ENCODE results near the gene FBXO31.
"Not testable (repeated sequence)": the region's sequence is repeated elsewhere in the genome, so short reads cannot be mapped to it uniquely, and the experiment has no call there.

FBXO31 gene

DNA sequence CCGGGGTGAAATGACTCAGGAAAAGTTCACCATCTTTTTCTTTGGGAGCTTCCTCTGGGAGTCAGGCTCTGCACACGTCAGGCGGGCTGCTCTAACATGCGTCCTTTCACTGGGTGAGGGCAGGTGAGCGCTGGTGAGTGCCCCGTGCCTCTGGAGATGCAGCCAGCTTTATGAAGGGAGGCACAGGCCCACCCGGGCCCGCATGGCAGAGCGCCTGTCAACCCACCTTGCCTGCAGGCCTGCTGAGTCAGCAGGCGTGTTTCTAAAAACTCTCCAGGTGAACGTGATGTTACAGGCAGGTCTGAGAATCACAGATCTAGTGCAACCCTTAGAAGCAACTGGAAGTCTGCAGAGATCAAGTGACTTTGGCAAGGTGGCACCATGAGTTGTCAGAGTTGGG is 27.0 kb upstream of the FBXO31 start:
- DNase-seq = no peak

- DNase-seq = no peak
These were observed 26.2 kb upstream of the FBXO31 start for GRCh38 chr16:87409781-87410180.

DNA sequence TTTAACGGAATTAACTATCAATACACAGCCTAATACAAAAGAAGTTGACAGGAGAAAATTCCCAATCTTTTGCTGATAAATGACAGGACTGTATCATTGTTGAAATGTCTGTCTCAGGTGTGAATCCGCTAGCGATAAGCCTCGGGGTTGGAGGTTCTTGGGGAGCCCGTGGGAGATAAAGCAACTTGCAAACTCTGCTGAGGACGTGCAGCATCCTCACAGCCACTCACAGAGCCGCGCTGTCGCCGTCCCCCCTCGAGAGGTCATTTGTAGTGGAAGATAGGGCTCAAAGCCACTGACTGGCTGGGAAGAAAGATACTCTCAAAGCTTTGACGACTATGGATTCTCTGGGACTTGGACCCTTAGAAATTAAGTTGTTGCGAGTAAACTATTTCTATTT is 25.6 kb upstream of the FBXO31 start:
- no peak for DNase-seq

DNA sequence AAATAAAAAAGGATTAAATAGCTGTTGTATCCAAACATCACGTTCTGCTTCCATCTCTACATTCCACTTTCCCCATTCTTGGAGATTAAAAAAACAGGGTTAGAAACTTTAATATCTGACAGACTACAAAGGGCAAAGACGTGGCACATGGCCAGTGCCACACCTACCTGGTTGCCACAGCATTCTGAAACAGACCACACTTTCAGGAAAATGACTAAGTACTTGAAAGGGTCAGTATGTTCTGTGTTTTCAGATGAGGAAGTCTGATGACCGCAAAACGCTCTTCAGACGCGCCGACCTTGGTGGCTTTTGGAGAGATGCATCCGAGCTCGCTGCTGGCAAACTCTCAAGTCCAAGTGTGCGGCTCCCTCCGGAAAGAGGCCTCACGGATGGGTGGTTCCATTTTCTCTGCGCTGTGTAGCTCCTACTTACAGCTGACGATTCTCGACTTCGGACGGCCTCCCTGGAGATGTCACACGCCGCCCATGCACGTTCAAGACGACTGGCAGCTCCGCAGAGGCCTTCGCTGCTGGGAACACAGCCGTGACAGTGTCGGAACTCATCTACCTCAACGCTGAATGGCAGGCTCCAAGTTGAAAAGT is 24.0 kb upstream of the FBXO31 start:
- peak; percentile 20 for DNase-seq

- no peak for DNase-seq
These were observed 23.0 kb upstream of the FBXO31 start for GRCh38 chr16:87406495-87407088.

DNA sequence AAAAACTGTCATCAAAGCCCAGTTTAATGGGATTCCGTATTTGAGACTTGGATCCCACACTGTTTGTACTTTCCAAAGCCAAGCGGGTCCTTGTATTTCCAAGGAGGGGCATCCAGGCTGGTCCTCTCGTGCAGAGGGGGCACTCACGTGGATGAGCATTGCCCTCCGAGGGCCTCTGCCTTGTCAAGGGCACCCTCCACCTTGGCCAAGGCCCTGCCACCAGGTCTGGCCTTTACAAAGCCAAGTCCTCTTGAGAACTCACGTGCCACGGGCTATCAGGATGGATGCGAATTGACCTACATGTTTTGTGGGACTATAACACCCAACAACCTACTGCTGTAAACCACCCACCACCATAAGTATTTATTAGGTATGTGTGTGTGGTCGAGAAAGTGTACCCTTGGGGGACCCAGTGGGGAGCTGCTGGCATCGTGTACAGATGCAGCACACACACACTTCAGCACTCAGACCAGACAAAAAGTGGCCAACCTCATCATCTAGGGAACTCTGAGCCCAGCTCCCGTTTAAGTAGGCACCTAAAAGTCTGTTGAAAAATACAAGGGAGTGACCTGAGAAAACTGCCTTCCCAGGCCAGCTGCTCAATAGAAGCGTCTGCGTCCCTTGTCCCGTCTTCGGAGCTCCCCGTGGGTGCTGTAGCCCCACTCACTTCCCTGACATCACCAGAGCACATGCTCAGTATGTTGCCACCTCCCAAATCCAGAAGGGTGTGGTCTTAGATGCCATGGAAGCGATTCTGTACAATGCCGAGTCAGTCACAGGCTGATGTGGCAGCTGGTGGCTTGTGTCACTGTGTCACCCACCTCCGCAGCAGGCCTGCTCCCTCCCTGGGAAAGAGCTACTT is 21.4 kb upstream of the FBXO31 start:
- DNase-seq = no peak

DNA sequence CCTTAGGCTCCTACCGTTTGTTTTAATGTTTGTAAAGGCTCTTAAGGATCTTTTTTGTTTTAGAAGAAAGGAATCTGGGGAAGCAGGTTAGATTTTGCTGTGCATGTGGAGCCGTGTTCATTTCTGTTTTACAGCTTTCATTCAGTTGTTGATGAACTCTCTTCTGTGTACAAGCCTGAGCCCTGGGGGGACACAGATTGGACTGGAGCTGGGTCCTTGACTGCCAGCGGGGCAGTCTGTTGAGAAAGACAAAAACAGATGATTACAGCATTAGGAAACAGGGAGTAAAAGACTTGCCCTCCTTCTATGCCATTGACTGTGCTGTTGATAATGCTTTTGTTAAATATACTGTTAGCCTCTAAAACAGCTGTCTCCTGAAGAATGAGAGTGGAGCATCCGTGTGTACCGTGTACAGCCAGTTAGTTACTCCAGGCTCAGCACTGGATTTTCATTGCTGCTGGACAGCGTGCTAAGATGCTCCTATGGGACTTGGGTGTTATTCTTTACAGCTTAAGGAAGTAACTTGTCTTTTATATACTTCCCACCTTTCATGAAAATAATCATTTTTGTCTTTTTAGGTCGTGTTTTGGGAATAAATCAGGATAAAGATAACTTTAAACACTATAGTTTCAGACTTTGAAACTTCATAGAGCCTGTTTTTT is 11.7 kb upstream of the FBXO31 start:
- DNase-seq = no peak

DNA sequence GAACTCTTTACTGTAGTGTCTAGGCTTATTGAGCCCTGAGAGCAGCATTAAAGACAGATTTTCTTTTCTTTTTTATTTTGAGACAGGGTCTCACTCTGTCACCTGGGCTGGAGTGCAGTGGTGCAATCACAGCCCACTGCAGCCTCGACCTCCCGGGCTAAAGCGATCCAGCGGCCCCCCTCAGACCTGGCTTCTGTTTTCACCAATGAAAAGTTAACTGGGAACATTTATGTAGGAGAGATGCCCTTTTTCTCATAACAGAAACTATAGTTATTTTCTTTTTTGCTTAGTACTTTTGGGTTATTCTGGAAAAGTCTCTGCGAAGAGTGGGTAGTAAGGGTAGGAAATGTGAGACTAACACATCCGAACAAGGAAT is 10.1 kb upstream of the FBXO31 start:
- no peak for DNase-seq

DNA sequence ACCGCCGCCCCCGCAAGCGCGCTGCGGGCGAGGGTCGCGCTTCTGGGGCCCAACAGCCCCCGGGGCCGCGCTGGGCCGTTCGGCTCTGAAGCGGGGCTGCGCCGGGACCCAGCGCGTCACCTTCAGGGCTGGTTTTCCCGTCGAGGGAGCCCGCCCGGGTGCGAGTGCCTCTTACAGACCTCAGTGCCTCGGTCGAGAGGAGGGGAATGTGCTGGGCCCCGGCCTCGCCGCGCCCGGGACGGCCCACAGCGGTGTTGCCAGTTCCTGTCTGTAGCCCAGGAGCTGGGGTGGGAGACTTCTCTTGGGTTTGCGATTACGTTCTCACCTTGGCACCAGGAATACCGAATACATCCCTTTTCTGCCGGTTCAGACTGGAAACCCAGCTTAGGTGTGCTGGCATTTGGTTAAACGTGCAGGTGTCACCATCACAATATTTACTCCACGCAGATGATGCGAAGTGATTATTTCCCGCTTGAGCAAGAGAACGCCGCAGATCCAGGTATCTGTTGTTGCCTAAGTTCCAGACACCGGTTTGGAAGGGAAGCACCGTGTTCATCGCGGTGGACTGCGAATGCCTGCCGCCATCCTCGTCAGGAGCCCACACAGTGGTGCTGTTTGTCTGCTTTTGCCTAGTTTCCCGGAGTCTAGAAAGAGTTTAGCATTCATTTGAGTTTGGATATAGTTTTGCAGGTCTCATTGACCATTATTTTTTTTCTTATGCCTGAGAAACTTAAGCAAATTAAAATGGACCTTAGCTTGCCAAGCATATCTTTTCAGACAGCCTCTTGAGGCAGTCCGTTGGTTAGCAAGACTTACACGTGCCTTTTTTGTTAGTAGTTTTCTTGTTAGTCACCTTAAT is 9.5 kb upstream of the FBXO31 start:
- peak; percentile 62 for DNase-seq

DNA sequence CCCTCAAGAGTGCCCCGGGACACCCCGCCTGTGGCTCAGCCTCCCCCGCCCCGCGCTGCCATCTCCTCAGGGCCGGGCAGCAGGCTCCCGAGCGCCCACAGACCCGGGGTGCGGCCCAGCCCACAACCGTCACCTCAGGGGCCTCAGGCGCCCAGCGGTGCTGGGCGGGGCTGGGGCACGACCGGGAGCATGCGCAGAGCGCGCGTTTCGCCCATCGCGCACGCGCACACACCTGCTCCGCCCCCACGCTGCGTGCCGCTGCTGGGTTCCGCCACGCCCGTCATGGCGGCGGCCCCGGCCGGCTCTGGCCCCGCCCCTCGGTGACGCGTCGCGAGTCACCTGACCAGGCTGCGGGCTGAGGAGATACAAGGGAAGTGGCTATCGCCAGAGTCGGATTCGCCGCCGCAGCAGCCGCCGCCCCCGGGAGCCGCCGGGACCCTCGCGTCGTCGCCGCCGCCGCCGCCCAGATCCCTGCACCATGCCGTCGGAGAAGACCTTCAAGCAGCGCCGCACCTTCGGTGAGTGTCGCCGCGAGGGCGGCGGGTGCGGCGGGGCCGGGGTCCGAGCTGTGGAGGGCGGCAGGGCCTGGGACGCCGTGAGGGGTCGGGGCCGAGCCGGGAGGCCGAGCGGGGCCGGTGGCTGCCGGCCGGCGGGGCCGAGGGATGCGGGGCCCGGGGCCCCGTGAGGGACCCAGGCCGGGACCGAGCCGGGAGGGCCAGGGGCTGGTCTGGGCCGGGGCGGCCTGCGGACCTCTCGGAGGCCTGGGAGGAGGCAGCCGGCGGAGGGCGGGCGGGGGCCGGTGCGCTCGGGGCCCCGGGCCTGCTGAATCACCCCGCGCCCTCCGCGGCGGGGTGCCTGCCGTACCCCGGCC is 8.6 kb upstream of the FBXO31 start, which contains the start of gene MAP1LC3B:
TSS of gene MAP1LC3B (plus strand) at position 387 of the 871 bp plus-strand sequence. CDS start at position 479, 92 bp downstream.
- DNase-seq = peak; percentile 99

GRCh38 chr16:87391324-87391949 is 7.9 kb upstream of the FBXO31 start:
- DNase-seq = no peak

DNA sequence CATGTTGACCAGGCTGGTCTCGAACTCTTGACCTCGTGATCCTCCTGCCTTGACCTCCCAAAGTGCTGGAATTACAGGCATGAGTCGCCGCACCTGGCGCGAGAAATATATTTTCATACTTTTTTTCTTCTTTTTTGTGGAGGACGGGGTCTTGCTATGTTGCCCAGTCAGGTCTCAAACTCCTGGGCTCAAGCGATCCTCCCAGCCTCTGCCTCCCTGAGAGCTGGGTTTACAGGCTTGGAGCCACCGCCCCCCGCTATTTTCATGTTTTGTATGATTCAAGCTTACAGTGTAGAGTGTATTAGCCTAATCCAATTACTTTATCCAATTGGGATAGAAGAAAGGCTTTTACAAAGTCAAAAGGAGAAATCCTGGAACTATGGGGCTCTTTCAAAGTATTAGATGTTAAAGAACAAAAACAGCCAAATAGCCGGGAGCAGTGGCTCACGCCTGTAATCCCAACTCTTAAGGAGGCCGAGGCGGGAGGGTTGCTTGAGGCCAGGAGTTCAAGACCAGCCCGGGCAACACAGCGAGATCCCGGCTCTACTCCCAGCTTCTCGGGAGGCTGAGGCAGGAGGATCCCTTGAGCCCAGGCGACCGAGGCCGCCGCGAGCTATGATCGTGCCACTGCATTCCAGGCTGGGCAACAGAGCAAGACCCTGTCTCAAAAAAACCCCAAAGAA is 7.2 kb upstream of the FBXO31 start:
- no peak for DNase-seq

DNA sequence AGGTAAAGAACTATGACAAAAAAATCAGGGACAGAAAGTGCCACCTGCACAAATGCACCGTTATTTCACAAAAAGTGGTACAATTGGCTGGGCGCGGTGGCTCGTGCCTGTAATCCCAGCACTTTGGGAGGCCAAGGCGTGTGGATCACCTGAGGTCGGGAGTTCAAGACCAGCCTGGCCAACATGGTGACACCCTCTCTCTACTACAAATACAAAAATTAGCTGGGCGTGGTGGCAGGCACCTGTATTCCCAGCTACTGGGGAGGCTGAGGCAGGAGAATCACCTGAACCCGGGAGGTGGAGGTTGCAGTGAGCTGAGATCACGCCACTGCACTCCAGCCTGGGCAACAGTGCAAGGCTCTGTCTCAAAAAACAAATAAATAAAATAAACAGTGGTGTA is 6.3 kb upstream of the FBXO31 start:
- DNase-seq = not testable (repeated sequence)

DNA sequence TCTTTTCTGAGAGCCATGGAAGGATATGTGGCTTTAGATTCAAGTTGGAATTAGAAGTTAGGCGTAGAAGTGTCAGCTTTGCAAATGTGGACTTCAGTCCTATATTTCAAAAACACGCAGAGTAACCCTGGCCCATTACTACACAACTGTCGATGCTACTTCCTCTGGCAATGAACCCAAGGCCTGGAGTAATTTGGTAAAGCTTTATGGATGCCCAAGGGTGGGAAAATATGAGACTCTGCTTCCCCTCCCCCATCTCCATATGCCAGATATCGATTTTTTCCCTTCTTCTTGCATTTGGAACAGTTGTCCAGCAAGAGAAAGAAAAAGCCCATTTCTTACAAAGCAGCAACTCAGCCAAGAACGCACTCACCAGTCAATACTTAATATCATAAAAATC is 5.7 kb upstream of the FBXO31 start:
- DNase-seq = no peak

DNA sequence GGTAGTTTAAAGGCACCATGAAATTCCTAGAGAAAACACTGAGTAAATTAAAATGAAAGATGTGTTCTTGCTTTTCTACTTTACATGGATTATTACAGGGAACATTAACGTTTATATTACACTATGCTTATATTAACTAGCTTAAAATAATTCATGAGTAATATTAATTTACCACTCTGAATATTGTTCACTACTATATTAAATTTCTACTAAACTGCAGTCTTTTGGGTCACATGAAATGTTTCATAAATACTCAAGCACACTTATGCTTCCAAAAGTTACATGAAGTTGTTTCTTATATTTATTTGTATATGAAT is 5.2 kb upstream of the FBXO31 start:
- DNase-seq = no peak

GRCh38 chr16:87387942-87388817 is 4.6 kb upstream of the FBXO31 start:
- DNase-seq = peak; percentile 96

- peak; percentile 7 for DNase-seq
These were observed 1.2 kb upstream of the FBXO31 start for GRCh38 chr16:87384875-87385167.

GRCh38 chr16:87384162-87384874 is 742 bp upstream of the FBXO31 start:
- peak; percentile 61 for DNase-seq
